CD4-positive, alpha-beta T cell treated with Interleukin-2 at 100 ng/mL for 4 hours (primary cell): ENCODE data around the gene ZNF503.

Source experiments
- DNase-seq: peaks from one replicate; pipeline ENCODE4 v3.0.0-alpha.2; 2020; ENCODE audit warnings: low spot score

Gene ZNF503, protein sequence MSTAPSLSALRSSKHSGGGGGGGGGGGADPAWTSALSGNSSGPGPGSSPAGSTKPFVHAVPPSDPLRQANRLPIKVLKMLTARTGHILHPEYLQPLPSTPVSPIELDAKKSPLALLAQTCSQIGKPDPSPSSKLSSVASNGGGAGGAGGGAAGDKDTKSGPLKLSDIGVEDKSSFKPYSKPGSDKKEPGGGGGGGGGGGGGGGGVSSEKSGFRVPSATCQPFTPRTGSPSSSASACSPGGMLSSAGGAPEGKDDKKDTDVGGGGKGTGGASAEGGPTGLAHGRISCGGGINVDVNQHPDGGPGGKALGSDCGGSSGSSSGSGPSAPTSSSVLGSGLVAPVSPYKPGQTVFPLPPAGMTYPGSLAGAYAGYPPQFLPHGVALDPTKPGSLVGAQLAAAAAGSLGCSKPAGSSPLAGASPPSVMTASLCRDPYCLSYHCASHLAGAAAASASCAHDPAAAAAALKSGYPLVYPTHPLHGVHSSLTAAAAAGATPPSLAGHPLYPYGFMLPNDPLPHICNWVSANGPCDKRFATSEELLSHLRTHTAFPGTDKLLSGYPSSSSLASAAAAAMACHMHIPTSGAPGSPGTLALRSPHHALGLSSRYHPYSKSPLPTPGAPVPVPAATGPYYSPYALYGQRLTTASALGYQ

DNA sequence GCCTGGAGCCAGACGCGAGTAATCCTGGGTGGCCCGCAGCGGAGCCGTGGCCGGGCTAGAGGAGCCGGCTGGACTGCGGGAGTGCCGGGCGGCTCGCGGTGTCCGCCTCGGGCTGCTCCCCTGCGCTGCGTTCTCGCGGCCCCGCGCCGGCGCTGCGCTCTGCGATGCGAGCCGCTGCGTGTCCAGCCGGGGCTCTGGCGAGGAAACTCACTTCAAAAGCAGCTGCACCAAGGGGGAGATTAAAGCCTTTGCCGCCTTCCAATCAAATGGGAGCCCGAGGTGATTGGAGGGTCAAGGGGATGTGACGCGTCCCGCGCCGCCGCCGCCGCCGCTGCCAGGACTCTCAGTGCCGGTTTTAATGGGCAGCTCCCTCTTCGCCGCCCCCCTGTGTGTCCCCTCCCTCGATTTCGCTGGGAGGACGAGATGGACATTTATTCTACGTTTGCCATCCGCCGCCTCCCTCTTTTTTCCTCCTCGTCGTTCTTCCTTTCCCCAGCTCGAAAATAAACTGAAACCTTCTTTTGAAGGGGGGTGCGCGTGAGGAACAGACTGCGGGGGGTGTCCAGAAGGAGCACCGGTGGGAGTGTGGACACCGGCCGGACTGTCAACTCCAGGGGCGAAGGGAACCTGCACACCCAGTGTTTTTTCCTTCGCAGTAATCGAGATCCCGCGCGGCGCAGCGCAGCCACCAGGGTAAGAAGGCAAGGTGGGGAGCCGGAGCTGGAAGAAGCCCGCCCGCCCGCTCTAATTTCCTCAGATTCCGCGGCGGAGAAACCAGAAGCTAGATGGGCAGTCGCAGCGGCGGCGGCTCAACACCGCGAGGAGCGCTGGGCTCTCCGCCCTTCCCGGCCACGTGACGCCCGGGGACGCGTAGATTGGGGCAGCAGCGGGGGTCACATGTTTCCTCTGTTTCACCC is at the start of gene ZNF503:
Gene ZNF503, minus strand, starts transcription at position 196 of the 917 bp plus-strand sequence. CDS start 345 bp downstream, outside the sequence.
- DNase-seq, result peak; percentile 11

DNA sequence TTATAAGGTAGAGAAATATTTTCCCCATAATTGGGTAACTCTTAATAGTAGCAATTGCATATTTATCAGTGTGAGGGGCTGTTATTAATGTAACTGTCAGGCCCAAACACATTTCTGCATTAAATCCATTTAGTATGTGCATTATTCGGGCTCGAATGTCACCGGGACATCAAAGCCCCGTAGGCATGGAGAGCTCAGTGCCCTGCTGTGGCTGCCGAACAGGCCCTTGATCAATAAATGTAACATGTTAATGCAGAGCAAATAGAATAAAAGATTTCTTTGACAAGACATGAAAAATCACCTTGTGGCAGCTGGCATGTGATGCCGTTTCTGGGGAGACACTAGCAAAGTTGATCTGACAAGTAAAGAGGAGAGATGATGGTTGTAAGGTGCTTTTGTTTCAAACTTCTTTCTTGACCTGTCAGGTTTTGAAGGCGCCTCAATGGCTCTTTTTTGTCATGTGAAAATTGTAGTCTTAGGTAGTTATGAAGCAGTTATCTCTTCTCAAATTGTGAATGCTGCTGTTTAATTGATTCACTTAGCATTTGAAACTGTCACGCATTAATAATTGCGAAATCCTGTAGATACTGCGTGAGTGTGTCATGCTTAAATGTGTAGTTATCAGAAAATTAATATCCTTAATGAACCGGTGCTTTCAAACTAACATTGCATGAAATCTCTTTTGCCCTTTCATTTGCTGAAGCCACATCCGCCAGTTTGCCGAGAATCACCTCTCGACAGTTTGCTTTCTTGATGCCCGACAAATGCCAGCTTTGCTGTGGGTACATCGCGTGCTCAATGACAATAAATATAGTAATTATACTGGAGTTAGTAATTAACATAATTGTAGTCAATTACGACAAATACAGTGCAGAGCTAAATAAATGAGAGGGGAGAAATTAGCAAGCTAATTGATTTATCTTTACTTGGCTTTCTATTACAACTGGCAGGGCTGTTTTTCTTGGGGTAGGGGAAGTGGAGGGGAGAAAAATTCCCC is 49.4 kb upstream of the ZNF503 start:
- no peak for DNase-seq

DNA sequence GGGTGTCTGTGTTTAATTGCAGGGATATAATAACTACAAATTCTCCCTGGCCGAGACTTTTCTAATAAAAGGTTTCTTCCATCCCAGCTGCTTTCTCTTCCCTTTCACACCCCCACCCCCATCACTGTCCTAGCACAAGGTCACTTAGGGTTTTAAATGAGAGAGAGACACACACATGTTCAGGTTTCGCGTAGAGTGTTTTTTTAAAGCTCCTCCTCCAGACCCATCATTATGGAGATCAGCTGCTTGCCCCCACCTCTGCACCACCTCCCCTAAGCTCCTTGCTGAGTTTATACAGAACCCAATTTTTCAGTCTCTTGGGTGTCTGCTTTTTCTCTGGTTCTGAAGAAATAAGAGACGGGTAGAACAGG is 48.5 kb upstream of the ZNF503 start:
- DNase-seq, result no peak

DNA sequence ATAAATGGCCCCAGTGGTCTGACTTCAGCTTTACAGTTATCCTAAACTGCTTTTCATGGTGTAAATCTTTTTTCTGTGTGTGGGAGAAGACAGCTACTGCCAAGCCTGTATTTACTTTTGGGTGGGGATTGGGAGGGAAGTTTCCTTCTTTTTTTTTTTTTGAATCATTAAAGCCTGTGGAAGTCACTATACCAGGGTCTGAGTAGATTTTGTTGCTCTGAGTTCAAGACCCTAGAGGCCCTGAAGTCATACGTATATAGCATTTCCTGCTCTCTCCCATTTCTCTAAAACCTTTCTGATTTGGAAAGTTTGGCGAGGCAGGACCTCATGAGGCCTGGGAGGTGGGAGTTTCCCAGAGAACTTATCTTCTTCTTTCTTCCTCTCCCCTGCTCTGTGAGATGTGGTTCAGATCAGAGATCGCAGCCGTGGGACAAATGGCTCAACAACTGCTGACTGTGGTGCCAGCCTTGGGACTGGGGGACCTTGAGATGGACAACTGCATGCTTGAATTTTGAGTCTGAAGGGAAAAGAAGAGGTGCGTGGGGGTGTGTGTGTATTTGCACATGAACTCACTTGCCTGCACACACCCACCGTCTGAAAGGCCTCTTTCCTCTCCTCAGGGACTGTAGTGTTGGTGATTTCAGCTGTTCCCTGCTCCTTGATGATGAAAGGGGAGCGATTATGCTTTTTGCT is 48.0 kb upstream of the ZNF503 start:
- no peak for DNase-seq

DNA sequence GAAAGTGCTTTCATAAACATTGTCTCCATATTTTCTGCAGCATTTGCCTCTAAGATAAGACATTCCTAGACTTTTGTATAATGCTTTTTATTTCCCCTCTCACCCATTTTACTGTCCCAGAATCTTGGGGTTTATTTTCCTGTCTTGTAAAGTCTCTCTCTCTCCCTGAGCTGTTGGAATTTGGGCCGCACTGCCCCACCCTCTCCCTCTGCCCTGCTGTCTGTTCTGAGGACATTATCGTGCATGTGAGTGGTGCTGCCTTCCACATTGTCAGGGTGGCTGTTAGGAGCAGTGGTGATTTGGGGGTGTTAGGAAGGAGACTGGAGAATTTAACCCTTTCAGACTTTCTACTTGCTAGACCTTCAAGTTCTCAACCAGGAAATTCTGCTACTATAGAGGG is 46.6 kb upstream of the ZNF503 start:
- DNase-seq, result no peak

DNA sequence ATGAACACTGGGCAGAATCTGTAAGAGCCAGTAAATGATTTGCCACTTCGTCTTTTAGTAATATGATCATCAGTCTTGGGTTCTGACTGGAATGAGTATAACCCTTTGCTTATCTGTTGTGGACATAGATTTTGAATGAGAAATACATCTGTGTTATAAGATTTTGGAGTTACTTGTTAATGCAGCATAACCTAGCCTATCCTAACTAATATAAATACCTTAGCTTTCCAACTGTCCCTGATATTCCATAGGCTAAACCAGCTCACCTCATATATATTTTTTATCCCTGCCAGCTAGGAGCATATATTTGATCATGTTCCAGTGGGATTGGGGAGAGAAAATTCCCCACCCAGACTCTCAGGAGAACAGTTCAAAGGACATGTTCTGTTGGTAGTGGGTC is 44.9 kb upstream of the ZNF503 start:
- no peak for DNase-seq

DNA sequence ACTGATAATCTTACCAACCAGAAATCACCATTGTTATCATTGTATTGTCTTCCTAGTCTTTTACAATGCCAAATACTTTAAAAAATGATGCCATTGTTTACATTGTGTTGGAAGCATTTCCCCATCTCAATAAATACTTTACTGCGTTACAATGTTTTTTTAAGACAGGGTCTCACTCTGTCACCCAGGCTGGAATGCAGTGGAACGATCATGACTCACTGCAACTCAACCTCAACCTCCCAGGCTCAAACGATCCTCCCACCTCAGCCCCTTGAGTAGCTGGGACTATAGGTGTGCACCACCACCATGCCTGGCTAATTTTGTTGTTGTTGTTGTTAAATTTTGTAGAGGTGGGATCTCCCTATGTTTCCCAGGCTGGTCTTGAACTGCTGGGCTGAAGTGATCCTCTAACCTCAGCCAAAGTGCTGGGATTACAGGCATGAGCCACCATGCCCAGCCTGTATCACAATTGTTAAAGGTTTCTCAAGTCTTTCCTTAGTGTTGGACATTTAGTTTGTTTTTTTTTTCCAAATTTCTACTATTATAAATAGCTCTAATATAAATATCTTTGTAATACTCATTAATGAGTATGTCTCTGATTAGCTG is 43.3 kb upstream of the ZNF503 start:
- no peak for DNase-seq

DNA sequence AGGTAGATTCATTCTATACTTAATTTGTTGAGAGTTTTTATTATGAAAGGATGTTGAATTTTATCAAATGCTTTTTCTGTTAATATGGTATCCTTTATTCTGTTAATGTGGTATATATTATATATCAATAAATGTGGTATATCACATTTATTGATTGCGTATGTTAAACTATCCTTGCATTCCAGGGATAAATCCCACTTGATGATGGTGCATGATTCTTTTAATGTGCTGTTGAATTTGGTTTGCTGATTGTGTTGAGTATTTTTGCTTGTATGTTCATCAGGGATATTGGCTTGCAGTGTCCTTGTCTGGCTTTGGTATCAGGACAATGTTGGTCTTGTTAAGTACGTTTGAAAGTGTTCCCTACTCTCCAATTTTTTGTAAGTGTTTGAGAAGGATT is 41.8 kb upstream of the ZNF503 start:
- no peak for DNase-seq

DNA sequence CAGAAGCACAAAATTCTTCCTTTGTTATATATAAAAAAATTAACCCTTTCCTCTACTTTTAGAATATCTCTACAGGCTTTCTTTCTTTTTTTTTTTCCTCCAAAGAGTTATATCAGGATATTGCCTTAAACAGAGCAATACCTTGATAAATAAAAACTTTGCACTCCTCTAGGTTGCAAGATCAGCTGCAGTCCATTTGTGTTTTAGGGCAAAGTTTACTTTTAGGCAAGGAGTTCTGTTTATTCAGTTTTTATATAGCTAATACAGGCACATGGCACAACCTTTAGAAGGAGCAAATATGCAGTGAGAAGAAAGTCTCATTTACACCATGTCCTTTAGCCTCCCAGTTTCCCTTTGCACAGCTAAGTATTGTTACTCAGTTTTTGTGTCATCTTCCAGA is 40.1 kb upstream of the ZNF503 start:
- DNase-seq, result no peak

DNA sequence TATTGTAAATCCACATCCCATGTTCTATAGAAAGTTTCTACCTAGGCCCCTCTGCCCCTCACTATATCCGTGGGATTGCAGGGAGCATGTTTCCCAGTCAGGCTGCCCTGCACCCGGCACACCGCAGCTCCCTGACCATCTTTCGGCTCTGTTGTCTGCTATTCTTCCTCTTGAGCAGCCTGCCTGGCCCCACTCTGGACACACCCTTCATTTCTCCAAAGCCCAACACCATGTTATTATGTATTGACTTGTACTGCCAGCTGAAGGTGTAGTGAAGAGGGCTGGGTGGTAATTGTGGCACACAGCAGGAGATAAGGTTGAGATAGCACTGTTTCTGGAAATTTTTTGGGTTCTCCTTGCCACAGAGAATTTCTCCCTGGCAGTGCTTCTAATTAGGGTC is 39.6 kb upstream of the ZNF503 start:
- no peak for DNase-seq

DNA sequence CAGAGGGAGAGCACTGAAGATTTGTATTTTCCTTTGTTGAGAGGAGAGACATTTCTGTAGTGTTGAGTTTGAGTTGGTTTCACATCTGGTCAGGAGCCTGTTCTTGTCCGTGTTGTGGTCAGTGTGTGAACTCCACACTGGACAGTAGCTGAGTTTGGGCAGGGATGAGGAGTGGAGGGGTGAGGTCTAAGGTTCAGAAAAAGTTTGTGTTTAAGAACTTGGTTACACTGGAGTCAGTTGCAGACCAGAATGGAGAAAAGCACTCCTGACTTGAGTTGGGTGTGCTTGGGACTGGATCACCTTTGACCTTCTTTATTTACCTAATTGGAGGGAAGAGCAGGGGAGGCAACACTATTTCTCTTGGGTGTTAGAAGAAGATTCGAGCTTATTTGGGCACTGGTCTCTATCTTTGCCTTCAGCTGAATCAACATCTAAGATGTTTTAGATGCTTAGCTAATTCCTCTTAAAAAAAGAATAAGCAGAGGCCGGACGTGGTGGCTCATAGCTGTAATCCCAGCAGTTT is 38.8 kb upstream of the ZNF503 start:
- DNase-seq, result no peak

DNA sequence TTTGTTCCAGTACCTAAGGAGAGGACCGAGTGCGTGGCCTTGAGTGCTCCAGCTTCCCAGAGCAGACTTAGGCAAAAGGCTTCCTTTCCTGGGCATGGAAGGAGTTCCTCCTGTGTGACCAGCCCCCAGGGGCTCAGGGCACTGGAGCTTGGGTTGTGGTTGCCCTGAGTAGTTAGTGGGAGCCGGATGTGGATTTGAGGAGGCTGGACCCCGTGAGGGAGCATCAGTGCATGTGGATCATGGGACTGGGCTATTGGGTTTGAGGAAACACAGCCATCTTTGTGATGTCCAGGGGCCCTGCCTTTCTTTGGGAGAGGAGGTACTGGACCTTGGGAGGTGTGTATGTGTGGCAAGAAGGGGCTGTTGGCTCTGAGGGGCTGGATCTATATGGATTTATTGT is 38.2 kb upstream of the ZNF503 start:
- no peak for DNase-seq

DNA sequence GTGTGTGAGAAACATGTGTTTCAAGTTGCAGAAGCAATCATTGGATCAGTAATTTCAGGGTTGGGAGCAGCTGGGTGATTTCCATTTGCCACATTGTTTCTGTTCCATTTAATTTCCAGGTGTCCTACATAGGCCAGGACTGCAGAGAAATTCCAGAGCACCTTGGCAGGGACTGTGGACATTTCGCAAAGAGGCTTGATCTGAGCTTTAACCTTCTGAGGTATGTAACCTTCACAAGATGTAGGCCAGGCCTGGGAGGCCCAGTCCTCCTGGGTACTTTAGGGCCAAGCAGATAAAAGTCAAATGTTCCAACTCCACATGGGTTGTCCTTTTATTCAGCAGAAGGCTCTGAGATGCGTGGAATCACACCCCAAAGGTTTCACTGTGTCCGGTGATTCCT is 36.7 kb upstream of the ZNF503 start:
- DNase-seq, result no peak

DNA sequence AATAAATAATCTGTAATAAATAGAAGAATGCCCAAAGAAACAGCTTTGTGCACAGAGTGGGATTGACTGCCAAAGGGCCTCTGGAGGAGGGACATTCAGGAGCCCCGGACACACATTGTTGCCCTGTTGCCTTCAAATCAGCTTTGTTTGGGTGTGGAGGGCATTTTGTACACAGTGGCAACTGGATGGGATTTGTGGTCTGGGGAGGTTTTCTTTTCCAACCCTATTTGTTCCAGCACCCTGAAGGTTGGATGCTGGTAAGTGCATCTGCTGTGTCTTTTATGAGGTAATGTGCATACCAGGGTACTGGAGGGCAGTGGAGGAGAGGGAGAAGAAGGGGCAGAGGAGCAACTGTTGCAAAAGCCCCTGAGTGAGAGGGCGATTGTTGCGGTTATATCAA is 36.1 kb upstream of the ZNF503 start:
- no peak for DNase-seq

DNA sequence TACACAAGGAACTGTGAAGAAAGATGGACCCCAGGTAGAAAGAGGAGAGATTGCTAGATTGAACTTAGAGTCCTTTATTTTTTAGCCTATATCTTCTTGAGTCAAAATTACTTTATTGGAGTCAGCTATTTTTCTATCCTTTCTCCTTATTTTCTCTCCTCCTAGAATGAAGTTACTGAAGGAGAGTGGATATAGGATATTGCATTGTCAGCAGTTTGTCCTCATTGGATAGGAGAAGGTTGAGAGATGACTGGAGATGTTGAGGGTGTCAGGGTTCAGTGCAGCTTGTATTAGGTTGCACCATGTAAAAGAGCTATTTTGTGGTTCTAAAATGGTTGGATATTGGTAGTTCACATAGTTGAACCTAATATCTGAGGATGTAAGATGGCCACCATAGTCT is 35.3 kb upstream of the ZNF503 start:
- DNase-seq, result no peak

DNA sequence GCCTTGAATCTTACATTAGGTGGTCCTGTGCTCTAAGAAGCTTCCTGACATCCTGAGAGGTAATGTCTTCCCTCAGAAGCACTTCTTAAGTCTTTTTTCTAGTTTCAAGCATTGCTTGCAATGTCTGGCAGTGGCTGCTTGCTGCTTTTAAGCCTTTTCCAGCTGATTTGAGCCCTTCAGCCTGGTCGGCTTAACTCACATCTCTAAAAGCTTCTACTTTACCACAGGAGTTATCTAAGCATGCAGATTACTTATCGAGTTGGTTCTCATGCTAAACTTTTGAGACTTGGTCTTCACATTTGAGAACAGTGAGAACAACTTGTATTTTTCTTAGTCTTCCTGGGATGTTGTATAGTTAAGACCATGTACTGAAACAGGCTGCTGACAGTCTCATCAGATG is 33.7 kb upstream of the ZNF503 start:
- DNase-seq, result no peak

DNA sequence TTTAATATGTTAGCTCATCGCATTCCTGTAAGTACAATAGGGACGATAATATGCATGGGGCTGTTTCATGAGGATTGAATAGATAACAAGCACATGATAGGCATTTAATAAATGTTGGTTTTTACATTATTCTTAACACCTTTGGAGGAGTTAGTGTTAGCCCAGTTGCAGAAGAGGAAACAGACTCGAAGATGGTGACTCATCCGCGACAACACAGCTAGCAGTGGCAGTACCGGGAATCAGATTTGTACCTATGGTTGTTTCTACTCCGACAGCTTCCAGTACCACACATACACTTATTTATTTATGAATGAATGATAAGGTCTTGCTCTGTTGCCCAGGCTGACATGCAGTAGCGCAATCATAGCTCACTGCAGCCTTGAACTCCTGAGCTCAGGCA is 32.7 kb upstream of the ZNF503 start:
- DNase-seq, result no peak

DNA sequence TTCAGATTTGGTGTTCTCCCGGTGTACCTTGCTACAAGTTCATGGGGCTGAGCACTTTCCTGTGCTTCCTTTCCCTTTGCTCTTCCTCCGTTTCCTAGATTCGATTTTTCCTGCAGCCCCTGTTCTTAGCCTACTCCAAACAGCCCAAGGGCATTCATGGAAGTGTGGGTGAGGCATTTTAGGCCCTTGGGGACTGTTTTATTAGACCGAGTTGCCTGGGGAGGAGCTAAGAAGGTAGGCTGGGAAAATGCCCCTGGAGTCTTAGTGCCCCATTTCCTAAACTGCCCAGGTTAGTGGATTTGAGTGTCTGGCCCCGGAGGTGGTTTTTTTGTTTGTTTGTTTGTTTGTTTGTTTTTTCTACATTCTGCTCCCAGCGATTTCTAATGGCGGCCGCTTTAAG is 31.7 kb upstream of the ZNF503 start:
- no peak for DNase-seq

DNA sequence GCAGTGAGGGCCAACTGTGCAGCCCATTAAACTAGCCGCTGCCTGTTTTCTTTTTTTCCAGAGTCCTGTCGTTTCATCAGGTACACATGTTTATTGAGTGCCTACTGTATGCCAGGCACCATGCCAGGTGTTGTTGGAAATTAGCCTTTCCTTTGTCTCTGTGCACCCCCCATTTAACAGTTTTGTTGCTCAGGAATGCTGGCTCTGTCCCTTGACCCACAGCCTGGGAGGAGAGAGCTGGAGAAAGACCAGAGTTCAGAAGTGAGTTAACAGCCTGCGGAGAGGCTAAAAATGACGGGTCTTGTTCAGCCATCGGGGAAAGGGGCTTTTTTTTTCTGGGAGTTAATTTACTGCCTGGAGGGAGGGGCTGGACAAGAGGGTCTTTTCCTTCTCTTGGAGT is 31.2 kb upstream of the ZNF503 start:
- no peak for DNase-seq

DNA sequence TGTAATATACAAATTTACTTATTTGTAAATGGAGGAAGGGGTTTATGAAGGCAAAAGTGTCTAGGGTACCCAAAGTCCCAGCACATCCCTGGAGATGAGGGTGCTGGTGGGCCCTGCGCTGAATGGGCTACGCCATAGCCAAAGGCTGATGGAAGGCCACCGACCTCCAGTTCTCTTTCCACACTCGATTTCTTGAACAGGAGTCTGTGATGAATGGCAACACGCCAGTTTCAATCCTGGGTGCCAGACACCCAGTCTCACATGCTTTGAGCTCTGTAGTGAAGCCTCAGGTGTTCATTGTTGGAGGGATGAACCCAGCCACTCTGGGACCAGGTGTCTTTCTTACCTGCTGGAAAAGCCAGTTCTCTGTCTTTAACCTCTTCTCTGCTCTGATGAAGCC is 30.6 kb upstream of the ZNF503 start:
- DNase-seq, result no peak
